ENCODE measurements around the gene WNK4.
A peak's percentile ranks its signal among the peaks of the same experiment; 100 is the strongest.
"Not testable (repeated sequence)": the region's sequence is repeated elsewhere in the genome, so short reads cannot be mapped to it uniquely, and the experiment has no call there.

Gene WNK4

GRCh38 chr17:42767512-42767911 is 12.9 kb upstream of the WNK4 start:
- H3K36me3 ChIP-seq (replicated peaks; ENCODE audit: insufficient read depth, low read length), result no peaks in the 10 kb centered on the region
- no peak overlapping the region for H3K4me3 ChIP-seq (ENCODE audit: low read length)
- H3K4me2 ChIP-seq (ENCODE audit: low read depth, low read length), result no peak overlapping the region
- H3K9me3 ChIP-seq (replicated peaks; ENCODE audit: insufficient read depth, low read length), result no peaks in the 10 kb centered on the region
- no peak for DNase-seq
- no peak overlapping the region for H2AFZ ChIP-seq (ENCODE audit: low read length)
- peaks cover 6% of the 10 kb centered on the region for H3K4me1 ChIP-seq (ENCODE audit: low read length)
- H3K27ac ChIP-seq (ENCODE audit: low read length), result no peak overlapping the region
- H3K79me2 ChIP-seq (ENCODE audit: low read length), result no peaks in the 10 kb centered on the region
- H4K20me1 ChIP-seq (ENCODE audit: insufficient read depth, low read length), result no peaks in the 10 kb centered on the region
- H3K9me2 ChIP-seq (replicated peaks; ENCODE audit: insufficient read depth, low read length), result no peaks in the 10 kb centered on the region
- H3F3A ChIP-seq (ENCODE audit: insufficient read depth, low read length), result no peaks in the 10 kb centered on the region
- 0 out of 2 replicates have a peak, but pooled peaks cover 5% of the 10 kb centered on the region for H3K27me3 ChIP-seq (replicated peaks; ENCODE audit: insufficient read depth, low read length)
- H3K9ac ChIP-seq (ENCODE audit: low read length), result no peak overlapping the region
- no peak for TF ChIP-seq EZH2 (optimal IDR thresholded peaks at IDR 0.05; ENCODE audit: low read depth, low read length)

GRCh38 chr17:42768006-42768405 is 12.4 kb upstream of the WNK4 start:
- not testable (repeated sequence) for H2AFZ ChIP-seq (ENCODE audit: low read length); H3K4me1 ChIP-seq (ENCODE audit: low read length); H3K9me2 ChIP-seq (replicated peaks; ENCODE audit: insufficient read depth, low read length); H3K4me3 ChIP-seq (ENCODE audit: low read length); H3K4me2 ChIP-seq (ENCODE audit: low read depth, low read length); H3K27me3 ChIP-seq (replicated peaks; ENCODE audit: insufficient read depth, low read length); H4K20me1 ChIP-seq (ENCODE audit: insufficient read depth, low read length); H3F3A ChIP-seq (ENCODE audit: insufficient read depth, low read length); DNase-seq; H3K36me3 ChIP-seq (replicated peaks; ENCODE audit: insufficient read depth, low read length); H3K79me2 ChIP-seq (ENCODE audit: low read length); H3K9ac ChIP-seq (ENCODE audit: low read length); H3K27ac ChIP-seq (ENCODE audit: low read length); H3K9me3 ChIP-seq (replicated peaks; ENCODE audit: insufficient read depth, low read length)

- H3K9me2 ChIP-seq (replicated peaks; ENCODE audit: insufficient read depth, low read length); H4K20me1 ChIP-seq (ENCODE audit: insufficient read depth, low read length); H3K9me3 ChIP-seq (replicated peaks; ENCODE audit: insufficient read depth, low read length); H3K27me3 ChIP-seq (replicated peaks; ENCODE audit: insufficient read depth, low read length); H3K36me3 ChIP-seq (replicated peaks; ENCODE audit: insufficient read depth, low read length); H3K9ac ChIP-seq (ENCODE audit: low read length); H3F3A ChIP-seq (ENCODE audit: insufficient read depth, low read length); H3K27ac ChIP-seq (ENCODE audit: low read length); H3K4me3 ChIP-seq (ENCODE audit: low read length); H2AFZ ChIP-seq (ENCODE audit: low read length); H3K4me1 ChIP-seq (ENCODE audit: low read length); H3K4me2 ChIP-seq (ENCODE audit: low read depth, low read length); DNase-seq: not testable (repeated sequence)
- peaks cover 16% of the 10 kb centered on the region for H3K79me2 ChIP-seq (ENCODE audit: low read length)
These were observed 10.4 kb upstream of the WNK4 start for GRCh38 chr17:42769964-42770363.

- peak overlapping the region; percentile 86; the same call in 1 of the 2 replicates for H3K9ac ChIP-seq (ENCODE audit: low read length)
- H3F3A ChIP-seq (ENCODE audit: insufficient read depth, low read length), result no peaks in the 10 kb centered on the region
- no peaks in the 10 kb centered on the region for H3K9me3 ChIP-seq (replicated peaks; ENCODE audit: insufficient read depth, low read length)
- H3K4me2 ChIP-seq (ENCODE audit: low read depth, low read length), result peak overlapping the region; percentile 88
- no peaks in the 10 kb centered on the region for H3K27me3 ChIP-seq (replicated peaks; ENCODE audit: insufficient read depth, low read length)
- no peak for DNase-seq
- peaks cover 16% of the 10 kb centered on the region for H3K79me2 ChIP-seq (ENCODE audit: low read length)
- peaks cover 21% of the 10 kb centered on the region for H3K4me1 ChIP-seq (ENCODE audit: low read length)
- no peak overlapping the region for H3K27ac ChIP-seq (ENCODE audit: low read length)
- no peaks in the 10 kb centered on the region for H3K9me2 ChIP-seq (replicated peaks; ENCODE audit: insufficient read depth, low read length)
- TF ChIP-seq EZH2 (optimal IDR thresholded peaks at IDR 0.05; ENCODE audit: low read depth, low read length), result no peak
- no peak for TF ChIP-seq CTCF (IDR thresholded peaks at IDR 0.05; ENCODE audit: low read length)
- TF ChIP-seq EZH2phosphoT487 (IDR thresholded peaks at IDR 0.05; ENCODE audit: low read length), result no peak
- H3K36me3 ChIP-seq (replicated peaks; ENCODE audit: insufficient read depth, low read length), result no peaks in the 10 kb centered on the region
- peak overlapping the region; percentile 99 for H2AFZ ChIP-seq (ENCODE audit: low read length)
- H4K20me1 ChIP-seq (ENCODE audit: insufficient read depth, low read length), result no peaks in the 10 kb centered on the region
- H3K4me3 ChIP-seq (ENCODE audit: low read length), result peak overlapping the region; percentile 87
These were observed 7.5 kb upstream of the WNK4 start for GRCh38 chr17:42772945-42773289.

- Histone ChIP-seq H3K4me2 (ENCODE audit: low read depth, low read length) (peak within 1 kb of the TSS; percentile 88), H3K9ac (ENCODE audit: low read length) (peak within 1 kb of the TSS; percentile 86), H3K27me3 (replicated peaks; ENCODE audit: insufficient read depth, low read length) (no peaks in the 10 kb centered on the region), H3K36me3 (replicated peaks; ENCODE audit: insufficient read depth, low read length) (no peaks in the 10 kb centered on the region), H3K9me3 (replicated peaks; ENCODE audit: insufficient read depth, low read length) (no peaks in the 10 kb centered on the region), H3K9me2 (replicated peaks; ENCODE audit: insufficient read depth, low read length) (no peaks in the 10 kb centered on the region), H4K20me1 (ENCODE audit: insufficient read depth, low read length) (no peaks in the 10 kb centered on the region), H2AFZ (ENCODE audit: low read length) (peak within 1 kb of the TSS; percentile 99), H3F3A (ENCODE audit: insufficient read depth, low read length) (no peaks in the 10 kb centered on the region), H3K4me3 (ENCODE audit: low read length) (peak within 1 kb of the TSS; percentile 87), H3K79me2 (ENCODE audit: low read length) (peaks cover 16% of the 10 kb centered on the region), H3K27ac (ENCODE audit: low read length) (peak within 1 kb of the TSS; percentile 8; the same call in 1 of the 2 replicates), H3K4me1 (ENCODE audit: low read length) (peaks cover 21% of the 10 kb centered on the region)
- DNase-seq, result peak; percentile 85
- TF ChIP-seq EZH2 (optimal IDR thresholded peaks at IDR 0.05; ENCODE audit: low read depth, low read length) (no peak), EZH2phosphoT487 (IDR thresholded peaks at IDR 0.05; ENCODE audit: low read length) (no peak), CTCF (IDR thresholded peaks at IDR 0.05; ENCODE audit: low read length) (no peak)
These were observed 6.9 kb upstream of the WNK4 start, which contains the start of gene VPS25 for GRCh38 chr17:42773290-42774035. Gene VPS25, plus strand, starts transcription at chr17:42773449. Its CDS starts 27 bp downstream, at chr17:42773476.

Data from MM.1S (cell line).